ENCODE measurements around the gene CD151.

CD151 gene

DNA sequence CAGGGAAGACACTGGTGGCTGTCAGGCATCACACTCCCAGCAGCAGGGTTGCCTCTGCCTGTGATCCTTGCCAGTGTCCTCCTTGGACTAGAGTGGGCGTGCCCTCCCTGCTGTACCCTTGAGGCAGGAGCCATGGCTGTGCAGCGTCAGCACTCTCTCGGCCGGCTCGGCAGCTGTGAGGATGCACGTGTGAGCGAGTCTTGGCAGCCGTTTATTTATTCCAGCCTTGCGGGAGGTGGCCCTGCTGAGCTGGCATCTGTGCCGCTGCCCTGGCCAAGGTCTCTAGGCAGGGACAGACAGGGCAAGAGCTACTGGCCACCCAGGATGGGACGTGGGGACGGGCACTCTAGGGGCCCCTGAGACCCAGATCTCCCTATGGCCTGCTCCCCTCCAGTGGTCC is 43.8 kb downstream of the CD151 start:
- FAIRE-seq: no peak
- TF ChIP-seq TAF1 (IDR thresholded peaks at IDR 0.05; ENCODE audit: borderline replicate concordance, low read depth, low read length): no peak
- no peak for TF ChIP-seq POLR2AphosphoS5 (IDR thresholded peaks at IDR 0.05; ENCODE audit: low read depth, low read length)
- no peak for TF ChIP-seq POLR2A (IDR thresholded peaks at IDR 0.05; ENCODE audit: low read depth, low read length)
- no peak for DNase-seq (ENCODE audit: insufficient read length)

DNA sequence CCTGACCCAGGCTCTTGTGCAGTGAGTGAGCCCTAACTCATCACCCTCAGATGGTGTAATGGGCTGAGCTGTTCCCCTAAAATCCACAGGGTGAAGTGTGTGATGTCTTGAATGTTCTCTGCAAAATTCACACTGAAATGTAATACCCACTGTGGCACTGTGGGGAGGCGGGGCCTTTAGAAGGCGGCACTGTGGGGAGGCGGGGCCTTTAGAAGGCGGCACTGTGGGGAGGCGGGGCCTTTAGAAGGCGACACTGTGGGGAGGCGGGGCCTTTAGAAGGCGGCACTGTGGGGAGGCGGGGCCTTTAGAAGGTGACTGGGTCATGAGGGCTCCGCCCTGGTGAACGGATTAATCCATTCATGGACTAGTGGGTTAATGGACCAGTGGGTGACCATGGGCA is 44.8 kb downstream of the CD151 start:
- DNase-seq (ENCODE audit: insufficient read length) (no peak), FAIRE-seq (no peak)

DNA sequence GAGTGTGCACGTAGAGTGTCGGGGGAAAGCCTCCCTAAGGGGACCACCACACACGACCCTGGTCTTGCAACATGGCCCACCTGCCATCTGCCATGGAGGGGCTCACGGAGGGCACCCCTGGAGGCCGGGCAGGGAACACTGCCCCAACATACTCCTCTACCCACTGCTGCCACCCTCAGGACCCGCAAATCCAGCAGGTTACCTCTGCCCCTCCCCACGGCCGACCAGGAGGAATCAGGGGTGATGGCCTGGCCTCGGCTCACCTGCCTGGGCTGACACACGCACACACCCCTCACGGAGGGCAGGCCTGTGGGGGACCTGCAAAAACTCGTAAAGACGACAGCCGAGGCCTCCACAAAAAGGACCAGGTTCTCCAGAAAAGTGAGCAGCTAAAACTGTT is 47.7 kb downstream of the CD151 start:
- no peak for FAIRE-seq
- no peak for TF ChIP-seq POLR2AphosphoS5 (IDR thresholded peaks at IDR 0.05; ENCODE audit: low read depth, low read length)
- TF ChIP-seq POLR2A (IDR thresholded peaks at IDR 0.05; ENCODE audit: low read depth, low read length): no peak
- no peak for TF ChIP-seq TAF1 (IDR thresholded peaks at IDR 0.05; ENCODE audit: borderline replicate concordance, low read depth, low read length)
- DNase-seq (ENCODE audit: insufficient read length): no peak

More for the DNA sequence above, 44.8 kb downstream of the CD151 start:
- TF ChIP-seq TAF1 (IDR thresholded peaks at IDR 0.05; ENCODE audit: borderline replicate concordance, low read depth, low read length) (no peak), POLR2AphosphoS5 (IDR thresholded peaks at IDR 0.05; ENCODE audit: low read depth, low read length) (no peak), POLR2A (IDR thresholded peaks at IDR 0.05; ENCODE audit: low read depth, low read length) (no peak)

- FAIRE-seq: no peak
- no peak for DNase-seq (ENCODE audit: insufficient read length)
- TF ChIP-seq TAF1 (IDR thresholded peaks at IDR 0.05; ENCODE audit: borderline replicate concordance, low read depth, low read length) (no peak), POLR2A (IDR thresholded peaks at IDR 0.05; ENCODE audit: low read depth, low read length) (no peak), POLR2AphosphoS5 (IDR thresholded peaks at IDR 0.05; ENCODE audit: low read depth, low read length) (no peak)
Measured at GRCh38 chr11:882596-882995, 49.8 kb downstream of the CD151 start.

DNA sequence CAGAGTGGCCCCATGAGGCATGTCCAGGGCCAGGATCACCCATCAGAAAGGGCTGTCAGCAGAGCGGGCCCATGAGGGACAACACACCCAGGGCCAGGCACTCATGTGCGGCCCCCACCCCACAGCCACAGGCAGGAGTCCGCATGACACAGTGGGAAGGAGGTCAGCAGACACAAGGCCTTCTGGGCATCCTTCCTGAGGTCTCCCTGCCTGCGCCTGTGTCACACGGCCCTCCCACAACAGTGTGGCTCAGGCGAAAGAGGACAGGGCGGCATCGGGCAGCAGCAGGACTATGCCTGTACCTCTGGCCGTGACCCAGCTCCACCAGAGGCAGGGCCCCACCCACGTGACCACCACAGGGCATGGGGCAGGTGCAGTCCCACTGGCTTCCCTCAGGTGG is 50.8 kb downstream of the CD151 start:
- FAIRE-seq (no peak), DNase-seq (ENCODE audit: insufficient read length) (no peak)
- TF ChIP-seq POLR2AphosphoS5 (IDR thresholded peaks at IDR 0.05; ENCODE audit: low read depth, low read length) (no peak), POLR2A (IDR thresholded peaks at IDR 0.05; ENCODE audit: low read depth, low read length) (no peak), TAF1 (IDR thresholded peaks at IDR 0.05; ENCODE audit: borderline replicate concordance, low read depth, low read length) (no peak)

GRCh38 chr11:884578-885070 is 51.9 kb downstream of the CD151 start:
- DNase-seq (ENCODE audit: insufficient read length): no peak
- no peak for TF ChIP-seq POLR2AphosphoS5 (IDR thresholded peaks at IDR 0.05; ENCODE audit: low read depth, low read length)
- no peak for TF ChIP-seq POLR2A (IDR thresholded peaks at IDR 0.05; ENCODE audit: low read depth, low read length)
- no peak for TF ChIP-seq TAF1 (IDR thresholded peaks at IDR 0.05; ENCODE audit: borderline replicate concordance, low read depth, low read length)
- no peak for FAIRE-seq

GRCh38 chr11:886568-886967 is 53.8 kb downstream of the CD151 start:
- TF ChIP-seq POLR2AphosphoS5 (IDR thresholded peaks at IDR 0.05; ENCODE audit: low read depth, low read length) (no peak), POLR2A (IDR thresholded peaks at IDR 0.05; ENCODE audit: low read depth, low read length) (no peak), TAF1 (IDR thresholded peaks at IDR 0.05; ENCODE audit: borderline replicate concordance, low read depth, low read length) (no peak)
- no peak for DNase-seq (ENCODE audit: insufficient read length)
- FAIRE-seq: no peak

DNA sequence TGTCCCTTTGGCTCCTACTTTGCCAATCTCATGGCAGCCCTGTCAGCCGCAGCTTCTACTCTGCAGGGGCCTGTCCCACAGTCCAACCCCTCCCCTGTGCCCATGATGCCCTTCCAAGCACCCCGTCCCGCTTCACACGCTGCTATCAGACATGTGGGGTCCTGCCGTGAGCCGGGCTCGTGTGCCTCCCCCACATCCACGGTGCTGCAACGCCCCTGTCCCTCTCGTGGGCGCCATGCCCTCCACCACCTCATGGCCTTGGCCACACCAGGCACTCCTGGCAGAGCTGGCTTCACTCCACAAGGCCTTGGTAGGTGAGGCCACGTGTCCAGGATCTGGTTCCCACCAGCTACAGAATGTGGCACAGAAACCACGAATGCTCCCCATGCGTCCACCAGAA is 54.8 kb downstream of the CD151 start:
- no peak for DNase-seq (ENCODE audit: insufficient read length)
- FAIRE-seq: no peak
- TF ChIP-seq POLR2A (IDR thresholded peaks at IDR 0.05; ENCODE audit: low read depth, low read length) (no peak), POLR2AphosphoS5 (IDR thresholded peaks at IDR 0.05; ENCODE audit: low read depth, low read length) (no peak), TAF1 (IDR thresholded peaks at IDR 0.05; ENCODE audit: borderline replicate concordance, low read depth, low read length) (no peak)
